Progenitor cell of endocrine pancreas (in vitro differentiated cells): Measurements from ENCODE around the gene ADAM22. TPM values are rescaled to one million over a fixed set of nuclear protein-coding genes. Genes with fewer than 3 reads are reported as not detected.

Source experiments
- DNase-seq: peaks from one replicate; pipeline ENCODE4 v3.0.0; 2021; ENCODE audit warnings: low spot score; ENCODE audit not compliant: unreplicated experiment
- H3K27ac Mint-ChIP-seq: 2 replicates; pipeline ENCODE4 v1.8.0; 2021; ENCODE audit warnings: mild to moderate bottlenecking, moderate library complexity, mixed read lengths
- H3K27me3 Mint-ChIP-seq: 2 replicates; pipeline ENCODE4 v1.8.0; 2021; ENCODE audit warnings: mixed read lengths
- H3K36me3 Mint-ChIP-seq: 2 replicates; pipeline ENCODE4 v1.8.0; 2022; ENCODE audit warnings: mixed read lengths; ENCODE audit not compliant: insufficient read depth
- H3K4me1 Mint-ChIP-seq: 2 replicates; pipeline ENCODE4 v1.8.0; 2021; ENCODE audit warnings: low read depth, mixed read lengths
- H3K4me3 Mint-ChIP-seq: 2 replicates; pipeline ENCODE4 v1.8.0; 2021; ENCODE audit warnings: low read depth, mild to moderate bottlenecking, moderate library complexity, mixed read lengths
- H3K9me3 Mint-ChIP-seq: 2 replicates; pipeline ENCODE4 v1.8.0; 2021; ENCODE audit warnings: low read depth, mixed read lengths
- total RNA-seq: library from RNA; stranded (reverse); gene quantifications from 2 replicates; pipeline ENCODE4 v1.2.1, GENCODE V29; 2021
- TF ChIP-seq, protein P1 (sequence below): fragments of 200-600 bp; sonication (generic); IDR thresholded peaks from one replicate; pipeline ENCODE4 v1.5.0; 2021; ENCODE audit warnings: antibody characterized with exemption, mild to moderate bottlenecking; ENCODE audit not compliant: unreplicated experiment

ADAM22 gene
- total RNA-seq, 1 donor from 2014 or later: 15.8 TPM

DNA sequence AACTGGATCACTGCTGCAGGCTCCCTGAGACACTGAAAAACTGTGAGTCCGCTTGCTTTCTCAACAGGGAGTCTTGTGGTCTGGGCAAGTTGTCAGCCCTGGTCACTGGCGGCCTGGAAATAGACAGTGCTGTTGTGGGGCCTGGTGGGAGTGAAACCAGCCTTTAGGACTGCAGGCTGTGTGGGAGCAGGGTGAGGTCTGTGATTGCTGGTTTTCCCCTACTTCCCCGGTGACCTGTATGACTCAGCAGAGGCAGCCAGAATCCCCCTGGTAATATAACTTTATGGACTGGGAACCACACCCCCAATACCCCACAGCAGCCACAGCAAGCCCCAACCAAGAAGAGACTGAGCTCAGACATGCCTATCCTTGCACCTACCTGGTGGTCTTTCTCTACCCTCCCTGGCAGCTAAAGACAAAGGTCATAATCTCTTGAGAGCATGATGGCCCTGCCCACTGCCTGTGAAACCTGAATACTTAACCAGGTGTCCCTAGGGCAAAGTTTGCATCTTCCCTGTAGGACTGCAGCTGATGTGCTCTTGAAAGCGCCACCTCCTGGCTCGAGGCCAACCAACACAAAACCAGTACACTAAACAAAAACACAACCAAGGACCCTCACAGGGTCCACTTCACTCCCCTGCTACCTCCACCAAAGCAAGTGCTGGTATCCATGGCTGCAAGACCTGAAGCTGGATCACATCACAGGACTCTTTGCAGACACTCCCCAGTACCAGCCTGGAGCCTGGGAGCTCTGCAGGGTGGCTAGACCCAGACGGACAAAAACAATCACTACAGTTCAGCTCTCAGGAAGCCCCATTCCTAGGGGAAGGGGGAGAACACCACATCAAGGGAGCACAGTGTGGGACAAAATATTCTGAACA lies 7.2 kb upstream of the ADAM22 start:
- Mint-ChIP-seq H3K4me3 (no peak overlapping the region), H3K36me3 (no peaks in the 10 kb centered on the region), H3K4me1 (no peaks in the 10 kb centered on the region), H3K27ac (no peak overlapping the region), H3K27me3 (peaks cover 5% of the 10 kb centered on the region), H3K9me3 (no peaks in the 10 kb centered on the region)
- no peak for DNase-seq
- TF ChIP-seq, protein P1, sequence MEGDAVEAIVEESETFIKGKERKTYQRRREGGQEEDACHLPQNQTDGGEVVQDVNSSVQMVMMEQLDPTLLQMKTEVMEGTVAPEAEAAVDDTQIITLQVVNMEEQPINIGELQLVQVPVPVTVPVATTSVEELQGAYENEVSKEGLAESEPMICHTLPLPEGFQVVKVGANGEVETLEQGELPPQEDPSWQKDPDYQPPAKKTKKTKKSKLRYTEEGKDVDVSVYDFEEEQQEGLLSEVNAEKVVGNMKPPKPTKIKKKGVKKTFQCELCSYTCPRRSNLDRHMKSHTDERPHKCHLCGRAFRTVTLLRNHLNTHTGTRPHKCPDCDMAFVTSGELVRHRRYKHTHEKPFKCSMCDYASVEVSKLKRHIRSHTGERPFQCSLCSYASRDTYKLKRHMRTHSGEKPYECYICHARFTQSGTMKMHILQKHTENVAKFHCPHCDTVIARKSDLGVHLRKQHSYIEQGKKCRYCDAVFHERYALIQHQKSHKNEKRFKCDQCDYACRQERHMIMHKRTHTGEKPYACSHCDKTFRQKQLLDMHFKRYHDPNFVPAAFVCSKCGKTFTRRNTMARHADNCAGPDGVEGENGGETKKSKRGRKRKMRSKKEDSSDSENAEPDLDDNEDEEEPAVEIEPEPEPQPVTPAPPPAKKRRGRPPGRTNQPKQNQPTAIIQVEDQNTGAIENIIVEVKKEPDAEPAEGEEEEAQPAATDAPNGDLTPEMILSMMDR: no peak

DNA sequence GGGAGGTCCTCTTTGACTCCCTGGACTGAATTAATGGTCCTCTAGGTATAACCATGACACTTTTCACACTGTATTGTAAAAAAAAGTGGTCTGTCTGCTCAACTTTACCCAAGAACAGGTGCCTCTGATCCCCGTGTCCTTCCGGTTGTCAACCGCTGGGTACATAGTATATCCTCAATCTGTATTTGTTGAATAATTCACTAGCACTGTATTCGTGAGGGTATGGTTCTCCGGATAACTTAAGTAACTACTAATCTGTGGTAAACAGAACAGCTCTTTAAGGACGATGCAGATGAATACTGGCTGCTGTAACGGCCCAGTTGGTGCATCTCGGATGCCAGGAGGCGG lies 472 bp upstream of the ADAM22 start:
- Mint-ChIP-seq H3K27me3 (peaks cover 12% of the 10 kb centered on the region), H3K36me3 (no peaks in the 10 kb centered on the region), H3K27ac (peak overlapping the region; percentile 73), H3K4me1 (peaks cover 5% of the 10 kb centered on the region), H3K4me3 (peak overlapping the region; percentile 85), H3K9me3 (no peaks in the 10 kb centered on the region)
- TF ChIP-seq, protein P1: no peak
- no peak for DNase-seq

DNA sequence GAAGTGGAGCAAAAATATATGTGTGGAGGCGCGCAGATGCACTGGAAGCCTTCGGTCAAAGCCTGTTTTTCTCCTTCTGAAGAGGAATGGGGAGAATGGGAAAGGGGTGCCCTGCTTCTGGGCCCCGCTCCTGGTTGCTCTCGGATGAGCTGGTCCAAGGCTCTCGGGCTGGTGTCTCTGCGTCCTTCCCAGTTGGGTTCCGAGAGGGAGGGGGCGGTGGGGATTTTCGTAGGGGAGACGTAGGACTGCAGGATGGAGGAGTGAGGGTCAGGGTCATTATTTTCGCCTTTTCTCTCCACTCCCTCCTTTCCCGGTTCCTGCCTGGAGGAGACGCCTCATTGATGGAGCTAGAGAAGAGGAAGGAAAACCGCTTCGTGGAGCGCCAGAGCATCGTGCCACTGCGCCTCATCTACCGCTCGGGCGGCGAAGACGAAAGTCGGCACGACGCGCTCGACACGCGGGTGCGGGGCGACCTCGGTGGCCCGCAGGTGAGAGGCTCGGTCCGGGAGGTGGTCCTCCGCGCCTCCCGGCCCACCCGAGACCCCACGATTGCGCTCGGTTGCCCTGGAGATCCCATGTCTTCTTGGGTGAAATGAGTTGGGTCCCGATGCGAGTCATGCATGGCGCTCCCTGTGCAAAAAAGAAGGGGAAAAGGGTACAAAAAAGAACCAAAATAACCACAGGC lies 790 bp downstream of the ADAM22 start:
- Mint-ChIP-seq H3K36me3 (no peaks in the 10 kb centered on the region), H3K4me1 (peaks cover 5% of the 10 kb centered on the region), H3K4me3 (peak overlapping the region; percentile 85), H3K27me3 (peaks cover 12% of the 10 kb centered on the region), H3K27ac (peak overlapping the region; percentile 85), H3K9me3 (no peaks in the 10 kb centered on the region)
- peak; percentile 10 for DNase-seq
- TF ChIP-seq, protein P1: no peak

DNA sequence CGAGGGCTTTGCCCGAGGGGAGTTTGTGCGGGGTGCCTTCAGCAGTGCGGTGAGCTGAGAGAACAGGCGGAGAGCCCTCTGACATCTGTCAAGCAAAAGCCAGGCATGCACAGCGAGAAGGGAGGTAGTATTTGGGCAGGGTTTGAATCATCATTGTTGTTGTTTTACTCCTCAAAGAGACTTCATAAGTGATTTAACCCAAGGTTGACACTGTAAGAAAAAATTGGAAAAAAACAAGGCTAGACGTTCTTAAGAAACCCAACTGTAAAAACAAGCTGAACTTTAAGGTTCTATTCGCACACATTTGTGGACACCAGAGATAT lies 1.3 kb downstream of the ADAM22 start:
- Mint-ChIP-seq H3K27me3 (peaks cover 12% of the 10 kb centered on the region), H3K4me1 (peaks cover 5% of the 10 kb centered on the region), H3K4me3 (peak overlapping the region; percentile 85), H3K36me3 (no peaks in the 10 kb centered on the region), H3K27ac (no peak overlapping the region), H3K9me3 (no peaks in the 10 kb centered on the region)
- TF ChIP-seq, protein P1: no peak
- DNase-seq: no peak

DNA sequence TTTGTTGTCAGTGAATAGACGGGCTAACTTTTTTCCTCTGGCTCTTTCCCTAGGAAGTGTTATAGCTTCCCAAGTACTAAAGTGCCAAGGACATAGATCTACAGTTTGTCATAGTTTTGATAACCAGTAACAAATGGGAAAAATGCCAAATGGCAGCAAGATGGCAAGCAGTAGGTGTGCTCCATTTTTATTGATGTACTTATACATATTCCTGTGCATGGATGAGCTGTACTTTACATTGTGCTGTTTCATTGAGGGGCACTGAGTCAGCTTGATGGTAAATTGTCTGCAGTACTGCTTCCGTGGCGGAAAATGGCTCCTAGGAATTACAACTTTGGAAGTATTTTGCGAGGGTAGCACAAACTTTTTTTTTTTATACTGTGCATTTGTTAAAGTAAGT lies 7.1 kb downstream of the ADAM22 start:
- Mint-ChIP-seq H3K27me3 (no peaks in the 10 kb centered on the region), H3K4me3 (no peak overlapping the region), H3K9me3 (no peaks in the 10 kb centered on the region), H3K36me3 (no peaks in the 10 kb centered on the region), H3K4me1 (no peaks in the 10 kb centered on the region), H3K27ac (no peak overlapping the region)
- TF ChIP-seq, protein P1: no peak
- DNase-seq: no peak
